ENCODE measurements around the gene DCDC1. TPM values are rescaled to one million over a fixed set of nuclear protein-coding genes. Genes with fewer than 3 reads are reported as not detected.

DCDC1 gene
- total and polyA plus RNA-seq, 2 experiments from 2014 or later = 1.1 TPM; not detected in 1

DNA sequence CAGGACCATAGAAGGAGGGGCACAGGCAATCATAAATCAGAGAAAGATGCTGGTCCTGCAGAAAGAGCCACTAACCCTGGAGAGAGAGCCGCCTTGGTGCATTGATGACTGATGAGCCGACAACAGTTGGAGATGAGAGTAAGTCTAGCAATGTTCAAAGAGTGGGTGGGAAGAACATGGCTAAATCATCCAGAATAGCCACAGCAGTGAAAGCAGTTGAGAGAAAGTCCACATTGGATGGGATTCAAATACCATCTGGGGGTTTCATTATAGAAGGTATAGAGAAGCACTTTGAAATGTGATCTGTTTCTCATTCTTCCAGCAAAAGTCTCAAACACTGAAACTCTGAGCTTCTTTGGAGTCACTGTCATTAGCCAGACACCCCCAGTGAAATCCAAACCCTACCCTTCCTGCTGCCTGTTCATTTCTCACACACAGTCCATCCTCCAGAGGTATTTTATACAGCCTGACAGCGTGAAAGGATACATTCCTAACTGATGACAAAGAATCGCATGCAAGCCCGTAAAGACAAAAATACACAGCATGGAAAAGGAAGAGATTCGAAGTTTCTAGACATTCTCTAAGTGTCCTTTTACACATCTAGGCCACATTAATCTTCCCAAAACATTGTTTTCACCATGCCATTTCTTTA lies 480.3 kb downstream of the DCDC1 start:
- peak in 1 of 2 donors; percentile 2 for DNase-seq (ENCODE audit: low read depth in 1 of 2, low spot score in 1 of 2)
- Histone ChIP-seq H3K27ac (no peak overlapping the region), H3K4me3 (no peak overlapping the region), H3K4me1 (ENCODE audit: low read depth) (no peaks in the 10 kb centered on the region), H3K9me3 (ENCODE audit: low read depth) (no peaks in the 10 kb centered on the region), H3K36me3 (no peaks in the 10 kb centered on the region), H3K27me3 (no peaks in the 10 kb centered on the region)
- TF ChIP-seq, protein P1, sequence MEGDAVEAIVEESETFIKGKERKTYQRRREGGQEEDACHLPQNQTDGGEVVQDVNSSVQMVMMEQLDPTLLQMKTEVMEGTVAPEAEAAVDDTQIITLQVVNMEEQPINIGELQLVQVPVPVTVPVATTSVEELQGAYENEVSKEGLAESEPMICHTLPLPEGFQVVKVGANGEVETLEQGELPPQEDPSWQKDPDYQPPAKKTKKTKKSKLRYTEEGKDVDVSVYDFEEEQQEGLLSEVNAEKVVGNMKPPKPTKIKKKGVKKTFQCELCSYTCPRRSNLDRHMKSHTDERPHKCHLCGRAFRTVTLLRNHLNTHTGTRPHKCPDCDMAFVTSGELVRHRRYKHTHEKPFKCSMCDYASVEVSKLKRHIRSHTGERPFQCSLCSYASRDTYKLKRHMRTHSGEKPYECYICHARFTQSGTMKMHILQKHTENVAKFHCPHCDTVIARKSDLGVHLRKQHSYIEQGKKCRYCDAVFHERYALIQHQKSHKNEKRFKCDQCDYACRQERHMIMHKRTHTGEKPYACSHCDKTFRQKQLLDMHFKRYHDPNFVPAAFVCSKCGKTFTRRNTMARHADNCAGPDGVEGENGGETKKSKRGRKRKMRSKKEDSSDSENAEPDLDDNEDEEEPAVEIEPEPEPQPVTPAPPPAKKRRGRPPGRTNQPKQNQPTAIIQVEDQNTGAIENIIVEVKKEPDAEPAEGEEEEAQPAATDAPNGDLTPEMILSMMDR (IDR thresholded peaks at IDR 0.05; ENCODE audit: low read depth, low read length) = no peak

- Histone ChIP-seq H3K9me3 (ENCODE audit: low read depth) (no peaks in the 10 kb centered on the region), H3K27ac (no peak overlapping the region), H3K36me3 (no peaks in the 10 kb centered on the region), H3K4me1 (ENCODE audit: low read depth) (peaks cover 29% of the 10 kb centered on the region), H3K4me3 (no peak overlapping the region), H3K27me3 (no peaks in the 10 kb centered on the region)
- TF ChIP-seq, protein P1 (IDR thresholded peaks at IDR 0.05; ENCODE audit: low read depth, low read length) = no peak
- DNase-seq (ENCODE audit: low read depth in 1 of 2, low spot score in 1 of 2) = peak; percentile 41 to 58
Measured at GRCh38 chr11:30879322-30880005, 490.1 kb downstream of the DCDC1 start.

DNA sequence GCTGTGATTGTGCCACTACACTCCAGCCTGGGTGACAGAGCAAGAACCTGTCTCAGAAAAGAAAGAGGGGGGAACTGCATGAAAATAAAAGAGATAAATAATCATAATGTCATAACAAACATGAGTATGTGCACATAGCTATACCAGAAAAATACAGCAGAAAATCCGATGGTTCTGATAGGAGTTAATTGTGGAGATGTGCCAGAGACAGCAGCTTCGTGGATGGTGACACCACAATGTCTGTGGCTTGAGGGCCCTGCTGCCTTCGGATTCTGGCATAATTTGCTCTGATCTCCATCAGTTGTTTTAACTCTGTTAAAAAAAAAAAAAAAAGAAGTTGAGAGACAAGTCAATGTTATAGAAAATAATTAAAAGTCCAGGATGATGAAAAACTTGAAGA lies 491.1 kb downstream of the DCDC1 start:
- Histone ChIP-seq H3K4me1 (ENCODE audit: low read depth) (peaks cover 38% of the 10 kb centered on the region), H3K9me3 (ENCODE audit: low read depth) (no peaks in the 10 kb centered on the region), H3K4me3 (no peak overlapping the region), H3K27ac (no peak overlapping the region), H3K36me3 (no peaks in the 10 kb centered on the region), H3K27me3 (no peaks in the 10 kb centered on the region)
- TF ChIP-seq, protein P1 (IDR thresholded peaks at IDR 0.05; ENCODE audit: low read depth, low read length) = no peak
- no peak for DNase-seq (ENCODE audit: low read depth in 1 of 2, low spot score in 1 of 2)

DNA sequence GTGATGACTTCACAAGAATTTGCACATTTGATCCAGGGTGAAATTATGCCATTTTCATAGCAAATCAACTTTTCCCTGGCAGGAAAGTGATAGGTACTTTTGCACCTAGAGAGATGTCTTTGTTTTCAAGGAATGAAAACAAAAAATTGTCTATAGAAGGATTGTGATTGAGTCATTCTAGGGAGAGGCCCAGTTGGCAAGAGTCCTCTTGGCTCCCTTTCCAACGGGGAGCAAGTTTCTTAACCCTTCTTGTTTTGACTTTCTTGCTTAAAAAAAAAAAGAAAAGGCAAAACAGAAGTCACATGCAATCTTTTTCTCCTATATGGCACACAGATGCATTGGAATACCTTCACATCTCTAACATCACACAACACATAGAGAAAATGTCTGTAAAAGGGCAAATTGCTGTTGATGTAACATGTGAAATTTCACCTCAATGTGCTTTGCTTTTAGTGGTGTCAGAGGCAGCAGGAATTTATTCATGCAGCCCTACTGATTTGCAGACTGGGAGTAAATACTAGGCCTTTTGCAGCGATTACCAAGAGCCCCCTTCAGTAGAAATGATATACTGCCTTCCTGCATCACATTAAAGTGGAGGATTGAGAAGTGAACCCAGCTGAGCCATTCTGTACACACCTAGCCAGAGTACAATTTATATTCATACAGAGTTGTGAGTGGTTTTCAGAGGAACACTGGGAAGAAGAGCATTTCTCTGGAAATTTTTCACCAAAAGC lies 492.7 kb downstream of the DCDC1 start:
- TF ChIP-seq, protein P1 (IDR thresholded peaks at IDR 0.05; ENCODE audit: low read depth, low read length) = no peak
- peaks cover 40% of the 10 kb centered on the region for H3K4me1 ChIP-seq (ENCODE audit: low read depth)
- H3K4me3 ChIP-seq = no peak overlapping the region
- H3K36me3 ChIP-seq = no peaks in the 10 kb centered on the region
- H3K27me3 ChIP-seq = no peaks in the 10 kb centered on the region
- peak overlapping the region; percentile 34 for H3K27ac ChIP-seq
- DNase-seq (ENCODE audit: low read depth in 1 of 2, low spot score in 1 of 2) = peak in 1 of 2 donors; percentile 16
- no peaks in the 10 kb centered on the region for H3K9me3 ChIP-seq (ENCODE audit: low read depth)

- TF ChIP-seq, protein P1 (IDR thresholded peaks at IDR 0.05; ENCODE audit: low read depth, low read length) = no peak
- DNase-seq (ENCODE audit: low read depth in 1 of 2, low spot score in 1 of 2) = no peak
- Histone ChIP-seq H3K27ac (peak overlapping the region; percentile 34), H3K27me3 (no peaks in the 10 kb centered on the region), H3K9me3 (ENCODE audit: low read depth) (no peaks in the 10 kb centered on the region), H3K4me3 (no peak overlapping the region), H3K4me1 (ENCODE audit: low read depth) (peaks cover 40% of the 10 kb centered on the region), H3K36me3 (no peaks in the 10 kb centered on the region)
Measured at GRCh38 chr11:30876228-30876627, 493.3 kb downstream of the DCDC1 start.
